ENCODE data around the gene SCYGR6. TPM values are rescaled to one million over a fixed set of nuclear protein-coding genes. Genes with fewer than 3 reads are reported as not detected.

Gene SCYGR6
- total RNA-seq, 4 donors from 2014 or later = not detected

GRCh38 chr2:227674485-227674884, 50.1 kb downstream of the SCYGR6 start:
- H3K9me3 ChIP-seq = no peaks in the 10 kb centered on the region
- TF ChIP-seq, protein P1, sequence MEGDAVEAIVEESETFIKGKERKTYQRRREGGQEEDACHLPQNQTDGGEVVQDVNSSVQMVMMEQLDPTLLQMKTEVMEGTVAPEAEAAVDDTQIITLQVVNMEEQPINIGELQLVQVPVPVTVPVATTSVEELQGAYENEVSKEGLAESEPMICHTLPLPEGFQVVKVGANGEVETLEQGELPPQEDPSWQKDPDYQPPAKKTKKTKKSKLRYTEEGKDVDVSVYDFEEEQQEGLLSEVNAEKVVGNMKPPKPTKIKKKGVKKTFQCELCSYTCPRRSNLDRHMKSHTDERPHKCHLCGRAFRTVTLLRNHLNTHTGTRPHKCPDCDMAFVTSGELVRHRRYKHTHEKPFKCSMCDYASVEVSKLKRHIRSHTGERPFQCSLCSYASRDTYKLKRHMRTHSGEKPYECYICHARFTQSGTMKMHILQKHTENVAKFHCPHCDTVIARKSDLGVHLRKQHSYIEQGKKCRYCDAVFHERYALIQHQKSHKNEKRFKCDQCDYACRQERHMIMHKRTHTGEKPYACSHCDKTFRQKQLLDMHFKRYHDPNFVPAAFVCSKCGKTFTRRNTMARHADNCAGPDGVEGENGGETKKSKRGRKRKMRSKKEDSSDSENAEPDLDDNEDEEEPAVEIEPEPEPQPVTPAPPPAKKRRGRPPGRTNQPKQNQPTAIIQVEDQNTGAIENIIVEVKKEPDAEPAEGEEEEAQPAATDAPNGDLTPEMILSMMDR (IDR thresholded peaks at IDR 0.05) = no peak
- no peak for TF ChIP-seq POLR2A (IDR thresholded peaks at IDR 0.05)
- no peak for TF ChIP-seq EP300 (IDR thresholded peaks at IDR 0.05; ENCODE audit: low read depth)
- TF ChIP-seq POLR2AphosphoS5 (IDR thresholded peaks at IDR 0.05) = no peak
- no peaks in the 10 kb centered on the region for H3K36me3 ChIP-seq
- H3K27ac ChIP-seq = no peak overlapping the region
- H3K27me3 ChIP-seq = no peaks in the 10 kb centered on the region
- no peak overlapping the region for H3K4me3 ChIP-seq
- in situ Hi-C loops (cut with MboI; ENCODE audit: low pct_ligation_motif_present in 1 of 4, low pct_unique_long_range_greater_than_20kb in 1 of 4, low sequenced_read_pairs in 3 of 4) (loop anchor here in 2 of 4 donors (25.0 kb wide), 2 partner anchors 88 to 188 kb away; partner anchors contain the start of gene DAW1 (in 1 of the 2)), intact Hi-C loops (cut with DNase I; ENCODE audit: low total_unique reads) (no loop called here)
- WGBS, 2 donors (ENCODE audit: low coverage in 1 of 2) = 81 to 87% methylated on average over 4 to 5 of the region's 5 CpGs
- H3K4me1 ChIP-seq = peaks cover 0 to 4% (median 0%) of the 10 kb centered on the region in 4 donors
- no peak for DNase-seq

Small RNA genes within 50 kb of the gene (small RNA-seq; reads per million reads assigned to genes)
- 0 reads per million in 4 donors for gene RNA5SP121

Other genes with a start within 250 kb of the SCYGR6 start
- not detected for gene SCYGR2, start 125.9 kb downstream of the SCYGR6 start, total RNA-seq
- not detected for gene SCYGR3, start 109.9 kb downstream of the SCYGR6 start, total RNA-seq
- not detected for gene SCYGR4, start 107.3 kb downstream of the SCYGR6 start, total RNA-seq
- not detected for gene SCYGR5, start 58.0 kb downstream of the SCYGR6 start, total RNA-seq
- 10 to 100 TPM in 1 of 4 donors, 1 to 10 TPM in 3; 4.2 to 24.9 (median 7.3) TPM for gene SLC19A3, start 6.7 kb downstream of the SCYGR6 start, total RNA-seq
- not detected for gene SCYGR7, start 3.6 kb upstream of the SCYGR6 start, total RNA-seq
- gene SCYGR8, start 21.1 kb upstream of the SCYGR6 start, total RNA-seq = not detected
- gene CCL20, start 89.1 kb upstream of the SCYGR6 start, total RNA-seq = 10 to 100 TPM in 1 of 4 donors, 1 to 10 TPM in 2, not detected in 1; 4.5 to 70.7 (median 9.3) TPM
- gene DAW1, start 146.9 kb upstream of the SCYGR6 start, total RNA-seq = not detected